ENCODE results near the gene SUCLG2.

SUCLG2 gene

GRCh38 chr3:67384016-67384415 lies 270.4 kb downstream of the SUCLG2 start:
- no peak for DNase-seq (ENCODE audit: low read depth)

- DNase-seq (ENCODE audit: low read depth) = no peak
These were observed 271.0 kb downstream of the SUCLG2 start for GRCh38 chr3:67383379-67383778.

DNA sequence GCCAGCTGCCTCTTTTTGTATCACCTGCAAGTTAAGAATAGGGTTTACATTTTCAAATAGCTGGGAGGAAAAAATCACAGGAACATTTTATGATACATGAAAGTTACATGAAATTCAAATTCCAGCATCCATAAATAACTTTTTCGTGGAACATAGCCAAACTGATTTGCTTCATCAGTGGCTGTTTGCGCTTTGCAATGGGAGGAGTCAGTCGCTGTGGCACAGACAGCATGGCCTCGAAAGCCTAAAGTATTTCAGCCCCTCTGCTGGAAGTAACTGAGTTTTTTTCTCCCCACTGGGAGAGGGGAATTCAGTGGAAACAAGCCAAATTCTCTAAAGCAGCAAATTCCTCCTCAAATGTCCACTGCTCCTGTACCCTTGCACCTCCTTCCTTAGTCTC lies 271.9 kb downstream of the SUCLG2 start:
- DNase-seq (ENCODE audit: low read depth) = no peak

DNA sequence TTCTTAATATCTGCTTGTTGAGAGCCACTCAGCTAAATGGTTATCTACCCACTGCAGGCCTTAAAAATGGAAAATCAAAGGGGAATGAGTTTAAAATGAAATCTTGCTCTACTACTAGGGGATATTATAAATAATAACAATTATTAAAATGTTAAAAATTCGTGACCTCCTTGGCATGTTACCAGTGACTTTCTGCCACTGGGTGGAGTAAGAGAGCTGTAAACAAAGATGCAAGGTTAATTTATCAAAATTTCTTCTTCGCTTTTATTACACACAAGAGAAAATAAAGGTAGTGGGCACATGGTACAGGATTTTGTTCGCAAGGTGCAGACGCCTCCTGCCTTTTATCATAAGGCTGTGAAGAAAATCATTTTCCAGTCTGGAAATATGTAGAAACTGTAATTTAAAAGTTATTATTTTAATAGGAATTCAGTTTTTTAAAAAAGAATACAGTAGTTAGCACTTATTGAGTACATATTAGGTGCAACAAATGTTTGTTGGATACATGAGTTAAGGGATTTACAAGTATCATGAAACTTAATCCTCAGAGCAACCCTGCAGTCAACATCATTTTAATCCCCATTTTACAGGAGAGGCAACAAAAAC lies 272.6 kb downstream of the SUCLG2 start:
- no peak for DNase-seq (ENCODE audit: low read depth)

DNA sequence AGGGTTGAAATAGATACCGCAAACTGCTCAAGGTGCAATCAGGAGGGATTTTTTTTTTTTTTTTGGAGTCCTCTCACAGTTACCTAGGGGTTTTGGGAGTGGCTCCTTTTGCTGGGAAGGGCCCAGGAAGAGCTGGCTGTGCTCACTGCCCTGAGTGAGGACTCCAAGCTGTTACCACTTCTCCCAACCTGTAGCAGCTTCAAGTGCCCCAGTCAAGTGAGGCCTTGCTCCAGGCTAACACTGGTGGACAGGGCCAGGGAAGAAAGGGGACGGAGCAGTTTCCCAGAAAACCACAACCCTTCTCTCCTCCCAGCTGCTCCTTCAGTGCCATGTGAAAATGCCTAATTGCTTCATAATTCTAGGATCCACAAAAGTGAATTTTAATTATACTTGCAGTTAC lies 274.3 kb downstream of the SUCLG2 start:
- no peak for DNase-seq (ENCODE audit: low read depth)

- no peak for DNase-seq (ENCODE audit: low read depth)
These were observed 277.1 kb downstream of the SUCLG2 start for GRCh38 chr3:67377299-67377698.

GRCh38 chr3:67376416-67376815 lies 278.0 kb downstream of the SUCLG2 start:
- DNase-seq (ENCODE audit: low read depth) = no peak

- DNase-seq (ENCODE audit: low read depth) = no peak
These were observed 278.4 kb downstream of the SUCLG2 start for GRCh38 chr3:67375976-67376375.

GRCh38 chr3:67362686-67363085 lies 291.7 kb downstream of the SUCLG2 start:
- no peak for DNase-seq (ENCODE audit: low read depth)

GRCh38 chr3:67361770-67362169 lies 292.6 kb downstream of the SUCLG2 start:
- no peak for DNase-seq (ENCODE audit: low read depth)

DNA sequence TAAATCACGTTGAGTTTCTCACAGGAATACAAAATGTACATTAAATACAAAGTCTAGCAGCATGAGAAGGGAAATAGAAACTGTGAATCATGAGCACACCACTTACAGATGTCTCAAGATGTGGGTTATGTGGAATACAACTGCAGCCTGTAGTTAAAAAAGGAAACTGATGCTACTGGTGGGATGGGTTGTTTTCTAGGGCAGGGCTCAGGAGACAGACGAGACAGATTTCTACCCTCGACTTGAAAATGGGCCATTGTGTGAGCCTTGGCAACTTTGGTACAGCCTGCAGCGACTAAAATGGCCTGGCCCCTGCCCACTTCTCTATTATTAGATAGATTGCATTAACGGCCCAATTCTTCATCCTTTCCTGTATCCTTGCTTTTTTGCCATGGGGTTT lies 293.1 kb downstream of the SUCLG2 start:
- no peak for DNase-seq (ENCODE audit: low read depth)

DNA sequence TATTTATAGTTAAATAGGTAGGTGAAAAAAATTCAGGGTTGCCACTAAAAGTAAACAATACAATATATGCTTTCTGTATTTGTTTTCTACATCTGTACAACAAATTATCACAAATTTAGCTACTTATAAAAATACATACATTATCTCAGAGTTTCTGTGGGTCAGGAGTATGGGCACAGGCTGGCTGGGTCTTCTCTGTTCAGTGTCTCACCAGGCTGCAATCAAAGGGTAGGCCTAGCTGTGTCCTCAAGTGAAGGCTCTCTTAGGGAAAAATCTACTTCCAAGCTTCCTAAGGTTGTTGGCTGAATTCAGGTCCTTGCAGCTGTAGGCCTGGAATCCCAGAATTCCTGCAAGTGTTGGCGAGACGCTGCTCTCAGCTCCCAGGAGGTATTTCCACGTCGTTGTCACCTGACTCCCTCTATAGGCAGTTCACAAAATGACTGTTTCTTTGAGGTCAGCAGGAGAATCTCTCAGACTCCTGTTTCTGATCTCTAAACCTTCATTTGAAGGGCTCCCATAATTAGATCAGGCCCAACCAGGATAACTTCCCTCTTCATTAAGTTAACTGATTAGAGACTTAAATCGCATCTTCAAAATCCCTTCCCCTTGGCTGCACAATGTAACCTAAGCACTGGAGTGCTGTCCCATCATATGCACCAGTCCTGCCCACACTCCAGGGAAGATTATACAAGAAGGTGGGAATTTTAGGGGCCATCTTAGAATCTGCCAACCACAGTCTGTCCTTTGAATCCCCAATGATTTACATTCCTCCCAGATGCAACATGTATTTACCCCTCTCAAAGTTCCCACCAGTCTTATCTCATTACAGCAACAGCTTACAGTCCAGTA lies 296.6 kb downstream of the SUCLG2 start:
- no peak for DNase-seq (ENCODE audit: low read depth)

- DNase-seq (ENCODE audit: low read depth) = no peak
These were observed 304.7 kb downstream of the SUCLG2 start for GRCh38 chr3:67349551-67350174.

- DNase-seq (ENCODE audit: low read depth) = no peak
These were observed 308.3 kb downstream of the SUCLG2 start for GRCh38 chr3:67346081-67346480.

GRCh38 chr3:67335813-67336212 lies 318.6 kb downstream of the SUCLG2 start:
- DNase-seq (ENCODE audit: low read depth) = no peak

- DNase-seq (ENCODE audit: low read depth) = no peak
These were observed 319.8 kb downstream of the SUCLG2 start for GRCh38 chr3:67334588-67334987.

DNA sequence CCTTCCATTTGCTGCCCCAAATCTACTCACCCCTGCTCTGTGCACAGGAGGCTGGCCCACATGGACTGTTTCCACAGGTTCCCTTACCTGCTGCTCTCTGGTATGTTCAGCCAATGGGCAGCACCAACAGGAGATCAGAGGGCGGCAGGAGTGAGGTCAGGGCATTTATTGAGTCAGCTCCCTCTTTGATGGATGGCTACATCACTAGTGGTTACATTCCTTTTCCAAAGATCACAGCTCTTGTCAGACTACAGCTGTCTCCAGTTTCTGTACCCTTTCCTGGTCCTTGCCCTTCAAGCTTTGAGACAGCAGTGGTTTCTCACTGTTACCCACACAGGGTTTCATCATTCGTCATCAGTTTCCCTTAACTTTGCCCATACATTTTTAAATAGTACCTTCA lies 325.1 kb downstream of the SUCLG2 start:
- DNase-seq (ENCODE audit: low read depth) = no peak

DNA sequence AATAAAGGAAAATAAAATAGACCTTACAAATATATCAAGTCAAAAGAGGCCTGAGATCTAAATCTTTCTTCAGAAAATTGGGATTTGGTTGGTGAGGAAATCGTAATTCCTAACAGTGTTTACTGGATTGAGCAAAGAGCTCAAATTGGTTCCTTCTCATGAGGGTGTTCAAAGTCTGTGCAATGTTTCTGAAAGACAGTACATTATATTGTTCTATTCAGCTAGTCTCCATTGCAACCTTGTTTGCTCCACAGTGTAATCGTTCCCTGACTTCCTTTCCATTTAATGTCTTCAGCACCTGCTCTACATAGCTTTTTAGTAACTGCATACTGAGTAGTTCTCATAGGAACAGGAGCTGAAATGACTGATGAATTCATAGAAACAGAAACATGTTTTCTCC lies 326.8 kb downstream of the SUCLG2 start:
- no peak for DNase-seq (ENCODE audit: low read depth)

GRCh38 chr3:67325231-67325630 lies 329.2 kb downstream of the SUCLG2 start:
- no peak for DNase-seq (ENCODE audit: low read depth)

All from fibroblast of the conjunctiva (primary cell).